HG03103 (cell line): ENCODE results near the gene TEP1.
"Not testable (repeated sequence)": the region's sequence is repeated elsewhere in the genome, so short reads cannot be mapped to it uniquely, and the experiment has no call there.

Experiments
- ATAC-seq: cut with Tn5 transposase; IDR thresholded peaks from one replicate; pipeline ENCODE4 v1.9.1; 2021; ENCODE audit warnings: low read depth; ENCODE audit not compliant: unreplicated experiment

The TEP1 gene

DNA sequence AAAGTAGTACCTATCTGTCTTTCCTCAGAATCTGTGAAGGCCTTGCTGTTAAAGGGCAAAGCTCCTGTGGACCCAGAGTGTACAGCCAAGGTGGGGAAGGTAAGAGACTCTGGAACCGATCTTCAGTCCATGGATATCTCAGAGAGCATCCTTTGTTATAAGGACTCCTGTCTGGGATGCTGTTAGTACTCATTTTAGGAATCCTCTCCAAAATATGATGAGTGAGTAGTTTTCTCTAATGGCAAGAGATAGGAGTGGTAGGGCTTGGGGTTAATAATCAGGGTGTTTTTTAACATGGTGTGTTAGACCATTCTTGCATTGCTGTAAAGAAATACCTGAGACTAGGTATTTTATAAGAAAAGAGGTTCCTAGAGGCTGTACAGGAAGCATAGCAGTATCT is 67.9 kb downstream of the TEP1 start:
- no peak for ATAC-seq

DNA sequence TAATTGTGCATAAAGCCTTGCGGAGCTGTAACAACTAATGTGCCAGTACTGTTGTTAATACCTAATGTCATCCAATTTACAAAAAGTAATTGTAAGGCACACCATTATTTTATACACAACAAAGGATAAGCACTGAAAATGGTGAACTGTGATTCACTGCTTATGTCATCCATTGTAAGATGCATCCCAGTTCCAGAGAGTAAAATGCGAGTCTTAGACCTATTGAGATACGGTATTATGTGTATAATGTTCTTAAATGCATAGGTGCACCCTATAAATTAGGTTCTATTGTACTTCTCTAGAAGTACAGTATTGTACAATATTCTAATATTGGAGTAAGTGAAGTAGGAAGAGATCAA is 69.5 kb downstream of the TEP1 start:
- ATAC-seq: no peak

GRCh38 chr14:20343092-20343861 is 70.0 kb downstream of the TEP1 start, which contains the start of gene PARP2:
PARP2 (plus strand) TSS chr14:20343635; CDS start chr14:20343642, 7 bp downstream.
- ATAC-seq: peak; percentile 90

- no peak for ATAC-seq
Observed at GRCh38 chr14:20341646-20342045, 71.7 kb downstream of the TEP1 start.

DNA sequence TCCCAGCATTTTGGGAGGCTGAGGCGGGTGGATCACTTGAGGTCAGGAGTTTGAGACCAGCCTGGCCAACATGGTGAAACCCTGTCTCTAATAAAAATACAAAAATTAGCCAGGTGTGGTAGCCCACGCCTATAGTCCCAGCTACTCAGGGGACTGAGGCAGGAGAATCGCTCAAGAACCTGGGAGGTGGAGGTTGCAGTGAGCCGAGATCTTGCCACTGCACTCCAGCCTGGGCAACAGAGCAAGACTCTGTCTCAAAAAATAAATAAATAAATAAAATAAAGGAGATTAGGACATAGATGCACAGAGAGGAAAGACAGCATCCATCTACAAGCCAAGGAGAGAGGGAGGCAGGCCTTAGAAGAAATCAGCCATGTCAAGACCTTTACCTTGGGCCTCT is 72.3 kb downstream of the TEP1 start:
- not testable (repeated sequence) for ATAC-seq

- no peak for ATAC-seq
Observed at GRCh38 chr14:20334017-20334416, 79.3 kb downstream of the TEP1 start.

- ATAC-seq: no peak
Observed at GRCh38 chr14:20333494-20333841, 79.8 kb downstream of the TEP1 start.

DNA sequence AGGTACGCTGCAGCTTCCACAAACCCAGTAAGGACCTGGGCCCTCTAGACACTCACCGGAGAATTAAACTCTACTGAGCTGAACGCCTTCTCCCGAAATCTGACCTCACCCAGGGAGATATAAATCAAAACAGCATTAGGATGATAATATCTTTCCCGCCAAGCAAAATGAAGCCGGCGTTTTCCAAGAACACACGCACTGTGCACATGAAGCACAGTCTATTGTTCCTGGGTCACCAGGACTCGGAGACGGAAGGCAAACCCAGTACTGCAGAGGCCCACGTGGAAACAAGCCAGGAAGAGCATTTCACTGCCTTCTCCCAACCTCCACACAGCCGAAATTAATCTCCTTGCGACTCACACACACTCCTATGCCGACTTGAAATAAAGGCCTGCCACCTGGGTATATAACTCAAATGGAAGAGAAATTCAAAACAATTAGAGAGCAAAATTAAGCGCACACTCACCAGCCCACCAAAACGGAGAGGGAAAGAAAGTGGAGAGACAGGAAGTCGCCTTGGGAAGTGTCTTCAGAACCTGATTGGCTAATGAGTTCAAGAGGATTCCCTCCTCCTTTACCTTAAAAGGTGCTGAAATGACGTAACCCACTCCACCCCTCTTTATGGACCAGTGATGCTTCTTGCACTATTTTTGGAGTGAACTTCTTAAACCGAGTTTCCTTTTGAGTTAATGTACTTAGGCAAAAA is 80.4 kb downstream of the TEP1 start, which contains the start of gene CCNB1IP1:
Gene CCNB1IP1 (minus strand): TSS at position 492 of the 706 bp plus-strand sequence. CDS start 16,756 bp downstream, outside the sequence.
- peak; percentile 98 for ATAC-seq

DNA sequence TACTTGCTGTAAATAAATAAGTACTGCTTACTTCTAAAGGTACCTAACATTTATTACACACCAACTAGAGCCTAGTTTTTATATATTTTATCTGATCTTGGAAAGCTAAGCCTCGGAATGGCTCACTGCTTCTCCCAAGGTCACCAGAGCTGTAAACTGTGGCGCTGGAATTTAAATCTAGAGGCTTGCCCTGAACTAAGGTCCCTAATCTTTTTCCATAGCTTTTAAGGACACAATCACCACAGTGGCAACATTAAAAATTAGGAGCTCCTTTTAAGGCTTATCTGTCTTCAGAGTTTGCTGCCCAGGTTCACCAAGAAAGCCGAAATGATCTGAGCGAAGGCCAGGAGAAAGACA is 80.9 kb downstream of the TEP1 start:
- ATAC-seq: no peak

DNA sequence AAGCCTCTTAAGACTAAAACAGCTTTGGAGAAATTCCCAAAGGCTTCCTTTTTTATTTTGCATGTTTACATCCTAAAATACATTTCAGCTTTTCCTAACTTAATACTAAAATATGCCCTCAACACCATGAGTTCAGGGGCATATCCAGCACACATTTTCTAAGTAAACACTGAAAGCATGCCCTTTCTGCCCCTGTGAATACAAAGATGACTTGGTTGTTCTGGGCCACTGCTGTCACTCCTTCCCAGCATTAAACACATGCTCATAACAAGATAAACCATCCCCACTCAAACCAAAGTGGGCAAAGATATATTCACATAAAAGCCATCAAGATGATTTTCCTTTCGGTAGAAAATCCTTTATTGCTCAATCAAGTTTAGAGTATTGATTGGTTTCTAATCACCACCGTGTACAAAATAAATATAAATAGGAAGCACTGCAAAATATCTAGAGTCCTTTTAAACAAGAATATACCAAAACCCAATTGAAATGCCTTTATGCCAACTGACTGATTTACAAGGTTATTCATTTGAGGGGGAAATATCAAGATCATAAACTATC is 82.2 kb downstream of the TEP1 start:
- ATAC-seq: no peak

DNA sequence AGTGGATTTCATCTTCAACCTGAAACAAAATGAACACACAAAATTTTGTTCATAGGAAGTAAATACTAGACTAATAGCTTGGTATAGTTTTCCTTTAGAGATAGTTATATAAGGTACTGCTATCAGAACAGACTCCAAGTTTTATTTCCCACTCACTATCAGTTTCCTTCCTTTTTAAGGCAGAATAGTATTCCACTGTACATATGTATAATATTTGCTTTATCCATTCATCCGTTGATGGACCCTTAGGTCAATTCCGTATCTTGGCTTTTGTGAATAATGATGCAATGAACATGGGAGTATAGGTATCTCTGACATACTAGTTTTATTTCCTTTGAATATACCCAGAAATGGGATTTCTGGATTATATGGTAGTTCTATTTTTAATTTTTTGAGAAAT is 83.9 kb downstream of the TEP1 start:
- no peak for ATAC-seq

DNA sequence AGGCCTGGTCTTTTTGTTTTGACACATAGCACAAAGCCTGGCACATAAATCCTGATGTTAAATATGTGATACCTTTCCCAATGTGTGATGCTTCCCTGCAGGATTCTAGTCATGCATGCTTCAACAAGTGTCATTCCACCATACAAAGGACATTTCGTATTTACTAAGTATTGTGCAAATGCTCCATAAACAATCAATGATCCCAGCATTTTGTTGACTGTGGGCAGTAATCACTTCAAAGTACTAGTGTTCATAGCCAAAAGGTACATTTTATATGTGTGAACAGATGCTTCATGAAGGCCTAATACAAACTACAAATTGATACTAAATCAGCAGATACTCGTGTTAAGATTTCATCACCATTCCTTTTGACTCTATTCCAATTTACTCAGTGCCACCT is 84.6 kb downstream of the TEP1 start:
- ATAC-seq: no peak

DNA sequence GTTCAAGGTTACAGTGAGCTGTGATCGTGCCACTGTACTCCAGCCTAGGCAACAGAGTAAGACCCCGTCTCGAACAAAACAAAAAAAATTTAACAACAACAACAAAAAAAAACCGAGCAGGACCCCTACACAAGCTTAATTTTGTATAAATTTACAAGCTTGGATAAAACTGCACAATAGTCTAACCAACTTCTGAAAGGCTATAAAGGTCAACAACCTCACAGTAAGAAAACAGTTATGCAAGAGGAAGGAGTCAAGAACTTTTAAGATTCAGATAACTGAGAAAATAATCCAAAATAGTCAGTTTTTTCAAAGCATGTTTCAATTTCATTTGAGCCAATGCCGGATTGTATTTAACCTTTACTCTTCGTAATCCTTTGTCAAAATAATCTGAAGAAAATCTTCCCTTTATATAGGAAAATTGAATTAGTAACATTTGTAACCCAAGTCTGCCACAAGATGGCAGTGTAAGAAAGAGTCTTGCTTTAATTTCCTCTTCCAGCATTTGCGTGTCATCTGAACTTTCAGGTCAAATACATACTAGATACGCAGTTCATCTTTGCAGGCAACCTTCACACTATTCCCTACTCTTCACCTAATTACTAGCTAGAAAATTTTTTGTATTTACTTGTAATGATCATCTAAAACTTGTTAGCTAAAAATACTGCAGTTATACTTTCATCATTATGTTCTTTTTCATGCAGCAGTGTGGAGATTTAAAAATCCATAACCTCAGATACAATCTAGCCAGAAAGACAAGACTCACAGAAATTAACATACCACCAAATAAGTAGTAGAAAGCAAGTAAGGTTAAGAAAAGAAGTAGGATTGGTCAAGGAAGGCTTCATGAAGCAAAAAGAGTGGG is 86.1 kb downstream of the TEP1 start:
- no peak for ATAC-seq

DNA sequence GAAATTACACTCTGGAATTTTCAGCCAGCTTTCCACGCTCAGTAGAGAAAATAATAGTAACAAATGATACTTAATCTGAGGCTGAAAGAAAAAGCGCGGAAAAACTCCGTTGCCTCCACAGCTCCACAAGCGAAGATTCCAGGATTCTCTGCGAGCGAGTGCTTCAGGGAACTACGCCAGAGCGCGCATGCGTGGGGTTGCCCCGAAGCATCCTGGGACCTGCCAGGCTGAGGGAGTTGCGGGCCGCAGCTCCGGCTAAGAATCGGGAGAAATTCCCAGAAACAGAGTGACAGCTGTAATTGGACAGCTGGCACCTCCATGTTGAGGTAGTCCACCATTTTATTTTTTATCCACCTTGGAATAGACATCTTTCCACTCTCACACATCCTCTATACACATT is 95.6 kb downstream of the TEP1 start:
- ATAC-seq: no peak
